H1 (cell line): ENCODE measurements around the gene ITGAV. TPM values are rescaled to one million over a fixed set of nuclear protein-coding genes. Genes with fewer than 3 reads are reported as not detected.

Experiments
- CEBPB ChIP-seq: IDR thresholded peaks from 2 replicates; pipeline ENCODE4 v1.6.1; 2012; ENCODE audit warnings: low read depth, low read length
- EP300 ChIP-seq, 2 experiments: IDR thresholded peaks; 1 replicate in 1 of 2; 2 replicates in 1 of 2; pipeline ENCODE4 v1.6.1; 2011 to 2012; ENCODE audit warnings: low read depth in 2 of 2, low read length in 2 of 2, mild to moderate bottlenecking in 2 of 2, borderline replicate concordance in 1 of 2, inconsistent platforms in 1 of 2, moderate library complexity in 1 of 2
- GTF2F1 ChIP-seq: IDR thresholded peaks from 2 replicates; pipeline ENCODE4 v1.6.1; 2012; ENCODE audit warnings: low read depth, low read length, improper control_type of control experiment, borderline replicate concordance
- MAFK ChIP-seq: IDR thresholded peaks from 2 replicates; pipeline ENCODE4 v1.6.1; 2012; ENCODE audit warnings: low read depth, mild to moderate bottlenecking, improper control_type of control experiment, low read length
- RXRA ChIP-seq: IDR thresholded peaks from 2 replicates; pipeline ENCODE4 v1.6.1; 2011; ENCODE audit warnings: low read depth, mild to moderate bottlenecking, low read length, moderate library complexity; ENCODE audit not compliant: insufficient read depth
- SAP30 ChIP-seq: fragments of 300-600 bp; sonication (generic); IDR thresholded peaks from 2 replicates; pipeline ENCODE4 v1.7.1; 2012; ENCODE audit warnings: low read length, moderate library complexity, mild to moderate bottlenecking, inconsistent platforms; ENCODE audit not compliant: insufficient read depth, insufficient replicate concordance
- polyA plus RNA-seq, 7 experiments: library from polyadenylated mRNA; depleted of rRNA in 3 of 7; stranded (reverse) in 5 of 7; unstranded in 2 of 7; fragments of >200 nt in 5 of 7; fragments of 200-250 nt in 2 of 7; gene quantifications; 1 replicate in 5 of 7; 2 replicates in 1 of 7; 4 replicates in 1 of 7; pipeline versions ENCODE4 v1.2.1 to v1.2.3, GENCODE V29; 2011 to 2013; ENCODE audit warnings: missing spikeins in 2 of 7, mixed read lengths in 2 of 7
- total RNA-seq: library from RNA; stranded (reverse); fragmentation: NEBNext Ultra II Directional; extraction: Animal tissue kit (Norgen Biotek cat#: 25700); gene quantifications from 2 replicates; pipeline ENCODE4 v1.2.1, GENCODE V29; 2021
- TF ChIP-seq, protein P1 (sequence below): fragments of 300-600 bp; sonication (generic); IDR thresholded peaks from 2 replicates; pipeline ENCODE4 v1.7.1; 2012; ENCODE audit warnings: low read length, moderate library complexity, mild to moderate bottlenecking, inconsistent platforms; ENCODE audit not compliant: insufficient replicate concordance
- TF ChIP-seq, protein P2 (sequence below), 3 experiments: IDR thresholded peaks; 1 replicate in 2 of 3; 2 replicates in 1 of 3; pipeline versions ENCODE4 v1.5.1 to v1.6.1; 2011; ENCODE audit warnings: low read length in 3 of 3, mild to moderate bottlenecking in 3 of 3, inconsistent platforms in 2 of 3, low read depth in 1 of 3, moderate library complexity in 1 of 3; ENCODE audit not compliant: insufficient read depth in 1 of 3; ENCODE audit errors: control extremely low read depth in 1 of 3

Gene ITGAV
- total and polyA plus RNA-seq, 2 of the 8 experiments (the other 6 are each of a cell fraction or from before 2014, with no cell fraction given), result 11.7 to 42.4 TPM

DNA sequence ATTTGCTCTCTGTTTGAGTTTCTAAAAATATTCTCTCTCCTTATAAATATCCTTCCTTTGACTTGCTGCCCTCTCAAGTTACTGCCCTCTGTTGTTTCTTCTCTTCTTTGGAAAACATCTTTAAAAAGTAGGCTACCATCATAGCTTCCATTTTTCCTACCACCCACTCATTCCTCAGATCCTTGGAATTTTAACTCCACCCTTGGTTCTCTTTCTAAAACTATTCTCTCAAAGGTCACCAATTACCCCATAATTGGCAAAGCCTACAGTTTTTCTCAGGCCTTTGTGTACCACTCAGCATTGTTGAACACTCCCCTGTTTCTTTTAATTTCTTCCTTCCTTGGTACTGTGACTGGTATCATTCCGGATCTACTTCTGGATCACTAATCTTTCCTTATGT is 43.0 kb upstream of the ITGAV start (continued):
- TF ChIP-seq, protein P1, sequence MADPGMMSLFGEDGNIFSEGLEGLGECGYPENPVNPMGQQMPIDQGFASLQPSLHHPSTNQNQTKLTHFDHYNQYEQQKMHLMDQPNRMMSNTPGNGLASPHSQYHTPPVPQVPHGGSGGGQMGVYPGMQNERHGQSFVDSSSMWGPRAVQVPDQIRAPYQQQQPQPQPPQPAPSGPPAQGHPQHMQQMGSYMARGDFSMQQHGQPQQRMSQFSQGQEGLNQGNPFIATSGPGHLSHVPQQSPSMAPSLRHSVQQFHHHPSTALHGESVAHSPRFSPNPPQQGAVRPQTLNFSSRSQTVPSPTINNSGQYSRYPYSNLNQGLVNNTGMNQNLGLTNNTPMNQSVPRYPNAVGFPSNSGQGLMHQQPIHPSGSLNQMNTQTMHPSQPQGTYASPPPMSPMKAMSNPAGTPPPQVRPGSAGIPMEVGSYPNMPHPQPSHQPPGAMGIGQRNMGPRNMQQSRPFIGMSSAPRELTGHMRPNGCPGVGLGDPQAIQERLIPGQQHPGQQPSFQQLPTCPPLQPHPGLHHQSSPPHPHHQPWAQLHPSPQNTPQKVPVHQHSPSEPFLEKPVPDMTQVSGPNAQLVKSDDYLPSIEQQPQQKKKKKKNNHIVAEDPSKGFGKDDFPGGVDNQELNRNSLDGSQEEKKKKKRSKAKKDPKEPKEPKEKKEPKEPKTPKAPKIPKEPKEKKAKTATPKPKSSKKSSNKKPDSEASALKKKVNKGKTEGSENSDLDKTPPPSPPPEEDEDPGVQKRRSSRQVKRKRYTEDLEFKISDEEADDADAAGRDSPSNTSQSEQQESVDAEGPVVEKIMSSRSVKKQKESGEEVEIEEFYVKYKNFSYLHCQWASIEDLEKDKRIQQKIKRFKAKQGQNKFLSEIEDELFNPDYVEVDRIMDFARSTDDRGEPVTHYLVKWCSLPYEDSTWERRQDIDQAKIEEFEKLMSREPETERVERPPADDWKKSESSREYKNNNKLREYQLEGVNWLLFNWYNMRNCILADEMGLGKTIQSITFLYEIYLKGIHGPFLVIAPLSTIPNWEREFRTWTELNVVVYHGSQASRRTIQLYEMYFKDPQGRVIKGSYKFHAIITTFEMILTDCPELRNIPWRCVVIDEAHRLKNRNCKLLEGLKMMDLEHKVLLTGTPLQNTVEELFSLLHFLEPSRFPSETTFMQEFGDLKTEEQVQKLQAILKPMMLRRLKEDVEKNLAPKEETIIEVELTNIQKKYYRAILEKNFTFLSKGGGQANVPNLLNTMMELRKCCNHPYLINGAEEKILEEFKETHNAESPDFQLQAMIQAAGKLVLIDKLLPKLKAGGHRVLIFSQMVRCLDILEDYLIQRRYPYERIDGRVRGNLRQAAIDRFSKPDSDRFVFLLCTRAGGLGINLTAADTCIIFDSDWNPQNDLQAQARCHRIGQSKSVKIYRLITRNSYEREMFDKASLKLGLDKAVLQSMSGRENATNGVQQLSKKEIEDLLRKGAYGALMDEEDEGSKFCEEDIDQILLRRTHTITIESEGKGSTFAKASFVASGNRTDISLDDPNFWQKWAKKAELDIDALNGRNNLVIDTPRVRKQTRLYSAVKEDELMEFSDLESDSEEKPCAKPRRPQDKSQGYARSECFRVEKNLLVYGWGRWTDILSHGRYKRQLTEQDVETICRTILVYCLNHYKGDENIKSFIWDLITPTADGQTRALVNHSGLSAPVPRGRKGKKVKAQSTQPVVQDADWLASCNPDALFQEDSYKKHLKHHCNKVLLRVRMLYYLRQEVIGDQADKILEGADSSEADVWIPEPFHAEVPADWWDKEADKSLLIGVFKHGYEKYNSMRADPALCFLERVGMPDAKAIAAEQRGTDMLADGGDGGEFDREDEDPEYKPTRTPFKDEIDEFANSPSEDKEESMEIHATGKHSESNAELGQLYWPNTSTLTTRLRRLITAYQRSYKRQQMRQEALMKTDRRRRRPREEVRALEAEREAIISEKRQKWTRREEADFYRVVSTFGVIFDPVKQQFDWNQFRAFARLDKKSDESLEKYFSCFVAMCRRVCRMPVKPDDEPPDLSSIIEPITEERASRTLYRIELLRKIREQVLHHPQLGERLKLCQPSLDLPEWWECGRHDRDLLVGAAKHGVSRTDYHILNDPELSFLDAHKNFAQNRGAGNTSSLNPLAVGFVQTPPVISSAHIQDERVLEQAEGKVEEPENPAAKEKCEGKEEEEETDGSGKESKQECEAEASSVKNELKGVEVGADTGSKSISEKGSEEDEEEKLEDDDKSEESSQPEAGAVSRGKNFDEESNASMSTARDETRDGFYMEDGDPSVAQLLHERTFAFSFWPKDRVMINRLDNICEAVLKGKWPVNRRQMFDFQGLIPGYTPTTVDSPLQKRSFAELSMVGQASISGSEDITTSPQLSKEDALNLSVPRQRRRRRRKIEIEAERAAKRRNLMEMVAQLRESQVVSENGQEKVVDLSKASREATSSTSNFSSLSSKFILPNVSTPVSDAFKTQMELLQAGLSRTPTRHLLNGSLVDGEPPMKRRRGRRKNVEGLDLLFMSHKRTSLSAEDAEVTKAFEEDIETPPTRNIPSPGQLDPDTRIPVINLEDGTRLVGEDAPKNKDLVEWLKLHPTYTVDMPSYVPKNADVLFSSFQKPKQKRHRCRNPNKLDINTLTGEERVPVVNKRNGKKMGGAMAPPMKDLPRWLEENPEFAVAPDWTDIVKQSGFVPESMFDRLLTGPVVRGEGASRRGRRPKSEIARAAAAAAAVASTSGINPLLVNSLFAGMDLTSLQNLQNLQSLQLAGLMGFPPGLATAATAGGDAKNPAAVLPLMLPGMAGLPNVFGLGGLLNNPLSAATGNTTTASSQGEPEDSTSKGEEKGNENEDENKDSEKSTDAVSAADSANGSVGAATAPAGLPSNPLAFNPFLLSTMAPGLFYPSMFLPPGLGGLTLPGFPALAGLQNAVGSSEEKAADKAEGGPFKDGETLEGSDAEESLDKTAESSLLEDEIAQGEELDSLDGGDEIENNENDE, result no peak
- no peak for TF ChIP-seq RXRA
- TF ChIP-seq SAP30, result no peak
- no peak for TF ChIP-seq CEBPB
- no peak for TF ChIP-seq MAFK
- TF ChIP-seq EP300 (IDR thresholded peaks at IDR 0.05; ENCODE audit: borderline replicate concordance in 1 of 2, low read depth in 2 of 2, low read length in 2 of 2), result no peak
- no peak for TF ChIP-seq GTF2F1
- TF ChIP-seq, protein P2, sequence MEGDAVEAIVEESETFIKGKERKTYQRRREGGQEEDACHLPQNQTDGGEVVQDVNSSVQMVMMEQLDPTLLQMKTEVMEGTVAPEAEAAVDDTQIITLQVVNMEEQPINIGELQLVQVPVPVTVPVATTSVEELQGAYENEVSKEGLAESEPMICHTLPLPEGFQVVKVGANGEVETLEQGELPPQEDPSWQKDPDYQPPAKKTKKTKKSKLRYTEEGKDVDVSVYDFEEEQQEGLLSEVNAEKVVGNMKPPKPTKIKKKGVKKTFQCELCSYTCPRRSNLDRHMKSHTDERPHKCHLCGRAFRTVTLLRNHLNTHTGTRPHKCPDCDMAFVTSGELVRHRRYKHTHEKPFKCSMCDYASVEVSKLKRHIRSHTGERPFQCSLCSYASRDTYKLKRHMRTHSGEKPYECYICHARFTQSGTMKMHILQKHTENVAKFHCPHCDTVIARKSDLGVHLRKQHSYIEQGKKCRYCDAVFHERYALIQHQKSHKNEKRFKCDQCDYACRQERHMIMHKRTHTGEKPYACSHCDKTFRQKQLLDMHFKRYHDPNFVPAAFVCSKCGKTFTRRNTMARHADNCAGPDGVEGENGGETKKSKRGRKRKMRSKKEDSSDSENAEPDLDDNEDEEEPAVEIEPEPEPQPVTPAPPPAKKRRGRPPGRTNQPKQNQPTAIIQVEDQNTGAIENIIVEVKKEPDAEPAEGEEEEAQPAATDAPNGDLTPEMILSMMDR (IDR thresholded peaks at IDR 0.05; ENCODE audit: control extremely low read depth in 1 of 3, insufficient read depth in 1 of 3, low read depth in 1 of 3, low read length in 3 of 3), result no peak
